Left lung (tissue), 10 donors: ENCODE results near the gene MAT2B. TPM values are rescaled to one million over a fixed set of nuclear protein-coding genes. Genes with fewer than 3 reads are reported as not detected.
A peak's percentile ranks its signal among the peaks of the same experiment; 100 is the strongest.

Source experiments
- ATAC-seq: fragments of 200-7000 bp; cut with Tn5 transposase; one replicate; pipeline ENCODE4 v1.9.1; 2020; ENCODE audit warnings: moderate library complexity
- DNase-seq, 4 donors: peaks; one replicate each; pipeline ENCODE4 v3.0.0-alpha.2; 2013 to 2020
- H3K27ac ChIP-seq, 2 donors: fragments of 200-600 bp; sonication (generic) in 1 of 2; one replicate each; pipeline versions ENCODE4 v1.5.0 to v1.8.0; 2020 to 2021
- H3K27me3 ChIP-seq, 2 donors: fragments of 200-600 bp; sonication (generic) in 1 of 2; one replicate each; pipeline versions ENCODE4 v1.5.0 to v1.8.0; 2020 to 2021
- H3K36me3 ChIP-seq, 2 donors: fragments of 200-600 bp; sonication (generic) in 1 of 2; one replicate each; pipeline versions ENCODE4 v1.5.0 to v1.8.0; 2020 to 2021
- H3K4me1 ChIP-seq, 2 donors: fragments of 200-600 bp; one replicate each; pipeline ENCODE4 v1.8.0; 2021
- H3K4me3 ChIP-seq, 2 donors: fragments of 200-600 bp; sonication (generic) in 1 of 2; one replicate each; pipeline versions ENCODE4 v1.5.0 to v1.8.0; 2020 to 2021; ENCODE audit warnings: mild to moderate bottlenecking in 1 of 2
- H3K9me3 ChIP-seq, 2 donors: fragments of 200-600 bp; sonication (generic) in 1 of 2; one replicate each; pipeline versions ENCODE4 v1.5.0 to v1.8.0; 2020 to 2021
- intact Hi-C, 2 donors: fragments of 100-400 bp; cut with DNase I; formaldehyde crosslinking; loops; one replicate each; pipeline versions ENCODE4 v1.11.2 to v1.14.2; 2022
- polyA plus RNA-seq, 6 donors: library from polyadenylated mRNA; unstranded; fragments of 120-200 nt; gene quantifications; one replicate each; pipeline ENCODE4 v1.2.1, GENCODE V29; 2013; ENCODE audit not compliant: insufficient read length in 6 of 6
- total RNA-seq, 2 donors: library from RNA; stranded (reverse); fragmentation: NEBNext Ultra II Directional; extraction: Animal tissue kit (Norgen Biotek cat#: 25700); gene quantifications; one replicate each; pipeline ENCODE4 v1.2.1, GENCODE V29; 2021
- TF ChIP-seq, protein P1 (sequence below), 2 donors: fragments of 200-600 bp; sonication (generic) in 1 of 2; IDR thresholded peaks; one replicate each; pipeline versions ENCODE4 v1.5.0 to v1.8.0; 2021; ENCODE audit warnings: antibody characterized with exemption in 2 of 2
- donor health status: DM: no; HTN: yes; CAD: no.
- donor health status: DM: no; HTN: no; CAD: no.

The MAT2B gene
- total and polyA plus RNA-seq, 8 donors = 51.8 to 98.0 (median 80.1) TPM

GRCh38 chr5:163458778-163459385, 46.5 kb upstream of the MAT2B start:
- Histone ChIP-seq H3K27me3 (no peaks in the 10 kb centered on the region), H3K4me1 (peaks cover 10 to 38% of the 10 kb centered on the region in 2 donors), H3K4me3 (peak overlapping the region; percentile 67 to 68), H3K36me3 (peaks cover 0 to 18% of the 10 kb centered on the region in 2 donors), H3K27ac (peak overlapping the region; percentile 94 to 96), H3K9me3 (no peaks in the 10 kb centered on the region)
- DNase-seq (no peak), ATAC-seq (no peak)
- TF ChIP-seq, protein P1, sequence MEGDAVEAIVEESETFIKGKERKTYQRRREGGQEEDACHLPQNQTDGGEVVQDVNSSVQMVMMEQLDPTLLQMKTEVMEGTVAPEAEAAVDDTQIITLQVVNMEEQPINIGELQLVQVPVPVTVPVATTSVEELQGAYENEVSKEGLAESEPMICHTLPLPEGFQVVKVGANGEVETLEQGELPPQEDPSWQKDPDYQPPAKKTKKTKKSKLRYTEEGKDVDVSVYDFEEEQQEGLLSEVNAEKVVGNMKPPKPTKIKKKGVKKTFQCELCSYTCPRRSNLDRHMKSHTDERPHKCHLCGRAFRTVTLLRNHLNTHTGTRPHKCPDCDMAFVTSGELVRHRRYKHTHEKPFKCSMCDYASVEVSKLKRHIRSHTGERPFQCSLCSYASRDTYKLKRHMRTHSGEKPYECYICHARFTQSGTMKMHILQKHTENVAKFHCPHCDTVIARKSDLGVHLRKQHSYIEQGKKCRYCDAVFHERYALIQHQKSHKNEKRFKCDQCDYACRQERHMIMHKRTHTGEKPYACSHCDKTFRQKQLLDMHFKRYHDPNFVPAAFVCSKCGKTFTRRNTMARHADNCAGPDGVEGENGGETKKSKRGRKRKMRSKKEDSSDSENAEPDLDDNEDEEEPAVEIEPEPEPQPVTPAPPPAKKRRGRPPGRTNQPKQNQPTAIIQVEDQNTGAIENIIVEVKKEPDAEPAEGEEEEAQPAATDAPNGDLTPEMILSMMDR (IDR thresholded peaks at IDR 0.05) = no peak
- intact Hi-C loops = no loop called here

DNA sequence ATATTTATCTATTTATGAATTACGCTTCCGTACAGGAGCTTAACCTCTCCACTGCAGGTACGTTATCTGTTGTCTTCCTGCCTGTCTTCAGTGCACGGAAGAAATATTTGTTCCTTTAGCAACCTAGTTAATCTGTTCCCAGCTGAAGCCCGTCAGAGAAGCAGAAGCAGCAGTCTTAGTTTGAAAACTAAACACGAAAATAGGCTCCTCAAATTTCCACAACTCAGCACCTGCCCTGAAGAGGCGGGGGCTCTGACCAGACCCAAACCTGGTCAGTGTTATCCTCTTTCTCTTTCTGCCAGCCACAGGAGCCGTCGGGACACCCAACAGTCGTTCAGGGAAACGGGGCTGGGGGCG, 46.0 kb upstream of the MAT2B start:
- Histone ChIP-seq H3K4me1 (peaks cover 10 to 38% of the 10 kb centered on the region in 2 donors), H3K27me3 (no peaks in the 10 kb centered on the region)
- ATAC-seq = peak; percentile 4

GRCh38 chr5:163459819-163460561, 45.4 kb upstream of the MAT2B start, which contains the start of gene NUDCD2:
Gene NUDCD2 (minus strand): TSS chr5:163460102. CDS start chr5:163460050, 52 bp downstream.
- ATAC-seq = peak; percentile 93
- intact Hi-C loops = no loop called here
- peak within 1 kb of the TSS; percentile 94 to 96 for H3K27ac ChIP-seq

More for the DNA sequence above, 46.0 kb upstream of the MAT2B start:
- no peak for DNase-seq
- Histone ChIP-seq H3K4me3 (peak overlapping the region; percentile 67 to 68), H3K36me3 (peaks cover 0 to 17% of the 10 kb centered on the region in 2 donors), H3K27ac (peak overlapping the region; percentile 94 to 96), H3K9me3 (no peaks in the 10 kb centered on the region)
- TF ChIP-seq, protein P1 (IDR thresholded peaks at IDR 0.05) = no peak
- intact Hi-C loops = no loop called here

GRCh38 chr5:163460562-163461171, 44.8 kb upstream of the MAT2B start, which contains the start of gene HMMR:
Gene HMMR (plus strand): TSS chr5:163460632. CDS start chr5:163460693, 61 bp downstream.
- H3K4me3 ChIP-seq = peak within 1 kb of the TSS; percentile 67 to 68
- H3K4me1 ChIP-seq = peaks cover 10 to 38% of the 10 kb centered on the region in 2 donors
- no peak for ATAC-seq
- H3K27me3 ChIP-seq = no peaks in the 10 kb centered on the region
- intact Hi-C loops = no loop called here
- TF ChIP-seq, protein P1 (IDR thresholded peaks at IDR 0.05) = no peak
- H3K36me3 ChIP-seq = peaks cover 0 to 5% of the 10 kb centered on the region in 2 donors
- DNase-seq = peak in 1 of 4 donors; percentile 44
- H3K9me3 ChIP-seq = no peaks in the 10 kb centered on the region
- H3K27ac ChIP-seq = peak within 1 kb of the TSS; percentile 94 to 96

More at GRCh38 chr5:163459819-163460561, 45.4 kb upstream of the MAT2B start, which contains the start of gene NUDCD2:
- Histone ChIP-seq H3K4me3 (peak within 1 kb of the TSS; percentile 67 to 68), H3K9me3 (no peaks in the 10 kb centered on the region), H3K27me3 (no peaks in the 10 kb centered on the region), H3K36me3 (peaks cover 0 to 12% of the 10 kb centered on the region in 2 donors), H3K4me1 (peaks cover 10 to 38% of the 10 kb centered on the region in 2 donors)
- DNase-seq = peak; percentile 95 to 99 (median 98)
- TF ChIP-seq, protein P1 (IDR thresholded peaks at IDR 0.05) = peak in 1 of 2 donors; percentile 8
